K562 (cell line): ENCODE results near the gene DSG1. TPM values are rescaled to one million over a fixed set of nuclear protein-coding genes. Genes with fewer than 3 reads are reported as not detected.

Experiments
- ATAC-seq: fragments of 200-7000 bp; cut with Tn5 transposase; 3 replicates; pipeline ENCODE4 v1.9.1; 2020; ENCODE audit warnings: moderate library complexity
- BruUV-seq: library from RNA; stranded (reverse); fragments of 400-500 nt; replicated peaks from 2 replicates; lab custom pipeline; 2021; lab: Mats Ljungman, UMichigan
- CTCF ChIA-PET: fragments of 300-600 bp; formaldehyde crosslinking; extraction: SDS; loops from one replicate; lab custom pipeline; 2021; ENCODE audit warnings: low intra/inter-chr PET ratio; lab: Yijun Ruan, JAX
- POLR2A ChIA-PET: fragments of 300-600, 350-650 bp; sonication (Branson Sonifier 250); formaldehyde crosslinking; extraction: SDS; loops from one replicate; lab custom pipeline; 2021; ENCODE audit warnings: antibody characterized with exemption, inconsistent platforms; lab: Yijun Ruan, JAX
- DNase-seq, 4 experiments: peaks; one replicate each; pipeline versions ENCODE4 v3.0.0 to v3.0.0-alpha.2; 2011 to 2018; ENCODE audit warnings: low spot score in 3 of 4, mixed read lengths in 3 of 4; ENCODE audit errors: extremely low read depth in 1 of 4
- FAIRE-seq: peaks from 2 replicates; lab custom pipeline; 2011; peaks lifted over from hg19 to GRCh38; lab: Jason Lieb, UNC
- H2AFZ ChIP-seq: 2 replicates; pipeline ENCODE4 v1.6.0; 2011; ENCODE audit warnings: low read depth, low read length, control low read depth, inconsistent platforms
- H3K27ac ChIP-seq: fragments of 200-600 bp; 3 replicates; pipeline ENCODE4 v1.8.0; 2011; ENCODE audit warnings: low read depth, mild to moderate bottlenecking, control low read depth, inconsistent platforms, low read length, moderate library complexity, mixed read lengths; ENCODE audit errors: extremely low read depth
- H3K27me3 ChIP-seq, 2 experiments: fragments of 300-600 bp in 1 of 2; 2 replicates in 1 of 2; 3 replicates in 1 of 2; pipeline versions ENCODE4 v1.6.0 to v1.8.0; 2011; ENCODE audit warnings: inconsistent platforms in 2 of 2, low read length in 2 of 2, mild to moderate bottlenecking in 1 of 2, mixed read lengths in 1 of 2, moderate library complexity in 1 of 2; ENCODE audit not compliant: control insufficient read depth in 2 of 2, insufficient read depth in 2 of 2
- H3K36me3 ChIP-seq: fragments of 300-600 bp; 3 replicates; pipeline ENCODE4 v1.8.0; 2011; ENCODE audit warnings: mild to moderate bottlenecking, low read length, inconsistent platforms; ENCODE audit not compliant: control insufficient read depth, insufficient read depth
- H3K4me1 ChIP-seq, 2 experiments: fragments of 200-600 bp in 1 of 2; replicated peaks in 1 of 2; 2 replicates in 1 of 2; 3 replicates in 1 of 2; pipeline versions ENCODE4 v1.5.1 to v1.8.0; 2011; ENCODE audit warnings: inconsistent platforms in 2 of 2, low read length in 2 of 2, mild to moderate bottlenecking in 1 of 2, mixed read lengths in 1 of 2, moderate library complexity in 1 of 2; ENCODE audit not compliant: control insufficient read depth in 2 of 2, insufficient read depth in 2 of 2
- H3K4me2 ChIP-seq: 2 replicates; pipeline ENCODE4 v1.6.1; 2011; ENCODE audit warnings: low read length, control low read depth, inconsistent platforms, mixed read lengths; ENCODE audit not compliant: insufficient read depth
- H3K4me3 ChIP-seq: fragments of 200-600 bp; sonication (generic), shearing (Covaris generic); 2 replicates; pipeline ENCODE4 v1.5.1; 2016; ENCODE audit warnings: control low read depth, inconsistent platforms
- H3K79me2 ChIP-seq: fragments of 200-600 bp; 3 replicates; pipeline ENCODE4 v1.8.0; 2011; ENCODE audit warnings: low read length, inconsistent platforms; ENCODE audit not compliant: control insufficient read depth, insufficient read depth
- H3K9ac ChIP-seq, 2 experiments: 2 replicates each; pipeline versions ENCODE4 v1.6.0 to v1.6.1; 2011; ENCODE audit warnings: low read depth in 2 of 2, low read length in 2 of 2, control low read depth in 1 of 2, inconsistent platforms in 1 of 2, mild to moderate bottlenecking in 1 of 2, mixed read lengths in 1 of 2; ENCODE audit not compliant: insufficient read depth in 1 of 2
- H3K9me1 ChIP-seq: one replicate; pipeline ENCODE4 v1.6.0; 2011; ENCODE audit warnings: inconsistent platforms, mild to moderate bottlenecking, low read length, moderate library complexity; ENCODE audit not compliant: control insufficient read depth, insufficient read depth
- H3K9me3 ChIP-seq: replicated peaks from 2 replicates; pipeline ENCODE4 v1.5.1; 2011; ENCODE audit warnings: low read depth, low read length, inconsistent platforms; ENCODE audit not compliant: control insufficient read depth, insufficient read depth
- H4K20me1 ChIP-seq: replicated peaks from 2 replicates; pipeline ENCODE4 v1.6.1; 2011; ENCODE audit warnings: low read length, inconsistent platforms, mixed read lengths; ENCODE audit not compliant: control insufficient read depth, insufficient read depth
- HOXB6 ChIP-seq: fragments of 250-450 bp; sonication (Bioruptor Pico); IDR thresholded peaks from 2 replicates; pipeline ENCODE4 v1.5.1; 2022; ENCODE audit warnings: mild to moderate bottlenecking, borderline replicate concordance
- NCOA2 ChIP-seq, 2 experiments: fragments of 450-650 bp; IDR thresholded peaks; 2 replicates each; pipeline ENCODE4 v1.6.1; 2018; ENCODE audit warnings: mild to moderate bottlenecking in 2 of 2, moderate library complexity in 1 of 2; ENCODE audit not compliant: partially characterized antibody in 2 of 2
- NUFIP1 ChIP-seq: fragments of 450-650 bp; IDR thresholded peaks from 2 replicates; pipeline ENCODE4 v1.6.1; 2018; ENCODE audit not compliant: partially characterized antibody
- ZBTB9 ChIP-seq: fragments of 450-650 bp; formaldehyde crosslinking; IDR thresholded peaks from 2 replicates; pipeline ENCODE4 v1.4.0; 2020; ENCODE audit warnings: mild to moderate bottlenecking, moderate library complexity
- ZNF589 ChIP-seq: fragments of 200-800 bp; sonication (Bioruptor generic); IDR thresholded peaks from 2 replicates; pipeline ENCODE4 v1.6.1; 2016; ENCODE audit warnings: low read depth, missing genetic modification characterization, missing compliant biosample characterization
- ZZZ3 ChIP-seq: fragments of 450-650 bp; IDR thresholded peaks from 2 replicates; pipeline ENCODE4 v1.6.1; 2016; ENCODE audit warnings: antibody characterized with exemption, mild to moderate bottlenecking, moderate library complexity
- WGBS: fragments of 100-300 bp; shearing (Covaris generic); methylation state at CpG from one replicate; pipeline ENCODE4 v1.1.6; 2016; ENCODE audit warnings: low coverage, mixed read lengths; ENCODE audit not compliant: insufficient coverage; ENCODE audit errors: missing lambda C conversion rate; 5-methylcytosine and 5-hydroxymethylcytosine counted together
- in situ Hi-C: fragments of 300-500 bp; cut with MboI; formaldehyde crosslinking; loops from 4 replicates; pipeline ENCODE4 v1.15.0; 2018; ENCODE audit warnings: inconsistent platforms, mixed read lengths
- intact Hi-C: fragments of 100-400 bp; cut with micrococcal nuclease; formaldehyde crosslinking; loops from 2 replicates; pipeline ENCODE4 v1.14.2; 2022
- polyA plus RNA-seq, 8 experiments: library from polyadenylated mRNA; depleted of rRNA in 4 of 8; stranded (reverse) in 5 of 8; unstranded in 3 of 8; fragments of >200 nt; fragmentation: Nextera tagmentation in 2 of 8; fragmentation: Illumina TruSeq in 1 of 8; extraction: Ambion mirVana in 2 of 8; extraction: Trizol in 1 of 8; gene quantifications; 2 replicates each; pipeline versions ENCODE4 v1.2.1 to v1.2.3, GENCODE V29; 2011 to 2014; ENCODE audit warnings: inconsistent platforms in 1 of 8, missing spikeins in 1 of 8
- total RNA-seq, 7 experiments: library from RNA; depleted of rRNA in 6 of 7; stranded (reverse); fragments of >200 nt in 6 of 7; fragmentation: Illumina TruSeq in 2 of 7; extraction: Trizol in 2 of 7; gene quantifications; 2 replicates each; pipeline versions ENCODE4 v1.2.1 to v1.2.3, GENCODE V29; 2011 to 2021; ENCODE audit warnings: low replicate concordance in 1 of 7

The DSG1 gene
- total and polyA plus RNA-seq, 9 of the 15 experiments (the other 6 are each of a cell fraction or from before 2014, with no cell fraction given), result 0.03 to 0.26 (median 0.15) TPM; not detected in 1

DNA sequence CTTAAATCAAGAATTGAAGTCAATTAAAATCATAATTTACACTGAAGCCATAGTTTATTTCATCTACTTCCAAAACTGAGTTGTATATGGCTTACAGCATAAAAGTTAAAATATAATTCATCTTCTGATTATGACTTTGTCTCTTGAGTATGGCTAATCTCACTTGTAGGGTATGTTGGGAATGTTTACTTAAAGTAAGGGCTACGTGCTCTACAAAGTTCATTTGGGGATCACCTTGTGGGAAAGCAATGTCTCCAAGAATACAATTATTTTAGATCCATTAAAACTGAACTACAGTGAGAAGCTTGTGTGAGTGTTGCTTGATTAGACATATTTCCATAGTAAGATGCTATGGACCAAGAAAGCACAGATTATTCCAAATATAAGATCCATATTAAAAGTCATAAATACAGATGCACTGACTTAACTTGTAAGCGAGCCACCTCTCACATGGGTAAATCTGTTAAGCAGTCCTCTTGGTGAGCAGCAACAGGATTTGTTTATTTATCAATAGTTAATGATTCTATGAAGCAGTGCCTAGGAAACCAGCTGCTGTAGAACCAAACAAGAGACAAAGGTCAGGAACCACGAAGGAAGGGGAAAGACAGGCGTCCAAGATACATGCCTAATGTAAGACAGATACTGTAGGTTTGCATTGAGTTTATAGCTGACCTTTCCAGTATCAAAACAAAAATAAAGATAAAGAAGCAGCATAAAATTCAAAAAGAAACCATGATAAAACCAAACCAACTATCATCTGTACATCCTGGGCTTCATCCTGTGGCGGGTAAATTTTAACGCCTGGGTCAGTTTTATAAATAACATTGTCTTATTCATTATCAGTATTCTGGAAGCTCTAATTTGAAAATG is 83.4 kb downstream of the DSG1 start:
- TF ChIP-seq ZZZ3, result no peak
- TF ChIP-seq ZBTB9 (CRISPR knock-in tag), result no peak
- no peak for TF ChIP-seq NCOA2 (IDR thresholded peaks at IDR 0.05; ENCODE audit: partially characterized antibody in 2 of 2)
- TF ChIP-seq NUFIP1, result no peak
- TF ChIP-seq HOXB6 (CRISPR knock-in tag), result no peak
- no peak for TF ChIP-seq ZNF589 (CRISPR knock-in tag)
- Histone ChIP-seq H3K4me2 (no peak overlapping the region), H3K4me1 (no peaks in the 10 kb centered on the region), H3K27me3 (no peaks in the 10 kb centered on the region), H3K4me3 (no peak overlapping the region), H3K36me3 (no peaks in the 10 kb centered on the region), H2AFZ (no peak overlapping the region), H3K9me1 (no peaks in the 10 kb centered on the region), H3K9me3 (no peaks in the 10 kb centered on the region), H3K9ac (no peak overlapping the region), H3K27ac (no peak overlapping the region), H3K79me2 (no peaks in the 10 kb centered on the region), H4K20me1 (no peaks in the 10 kb centered on the region)
- POLR2A ChIA-PET, result no interaction called here
- ATAC-seq (no peak), FAIRE-seq (no peak), DNase-seq (no peak)
- CTCF ChIA-PET, result no interaction called here
- BruUV-seq, result no TSS peak
- intact Hi-C loops, result no loop called here
- WGBS, result 1% methylated on average over 6 of the region's 6 CpGs
- in situ Hi-C loops, result no loop called here
